ENCODE results near the gene GUCY1A2. TPM values are rescaled to one million over a fixed set of nuclear protein-coding genes. Genes with fewer than 3 reads are reported as not detected.
A peak's percentile ranks its signal among the peaks of the same experiment; 100 is the strongest.

The GUCY1A2 gene
- total RNA-seq, 4 donors from 2014 or later = 2.5 to 7.7 (median 4.4) TPM

GRCh38 chr11:106990331-106990730, 27.9 kb downstream of the GUCY1A2 start:
- H3K27me3 ChIP-seq = no peaks in the 10 kb centered on the region
- H3K36me3 ChIP-seq = no peaks in the 10 kb centered on the region
- no peaks in the 10 kb centered on the region for H3K9me3 ChIP-seq
- DNase-seq (ENCODE audit: extremely low spot score) = no peak
- 75% methylated on average over 10 of the region's 10 CpGs for WGBS
- no peak overlapping the region for H3K4me3 ChIP-seq
- intact Hi-C loops (cut with DNase I) = no loop called here
- no peaks in the 10 kb centered on the region for H3K4me1 ChIP-seq
- no peak overlapping the region for H3K27ac ChIP-seq (replicated peaks in 1 of 4)
- TF ChIP-seq POLR2A (IDR thresholded peaks at IDR 0.05; ENCODE audit: low read depth) = no peak

GRCh38 chr11:106989078-106989455, 29.2 kb downstream of the GUCY1A2 start:
- no peak overlapping the region for H3K4me3 ChIP-seq
- TF ChIP-seq CTCF (IDR thresholded peaks at IDR 0.05) (no peak), POLR2AphosphoS5 (IDR thresholded peaks at IDR 0.05) (no peak), POLR2A (IDR thresholded peaks at IDR 0.05; ENCODE audit: low read depth) (no peak), EP300 (IDR thresholded peaks at IDR 0.05) (no peak)
- no peaks in the 10 kb centered on the region for H3K9me3 ChIP-seq
- DNase-seq (ENCODE audit: extremely low spot score) = no peak
- no peaks in the 10 kb centered on the region for H3K4me1 ChIP-seq
- no peaks in the 10 kb centered on the region for H3K27me3 ChIP-seq
- intact Hi-C loops (cut with DNase I) = no loop called here
- peak overlapping the region in 1 of 4 donors; percentile 7 for H3K27ac ChIP-seq (replicated peaks in 1 of 4)
- H3K36me3 ChIP-seq = no peaks in the 10 kb centered on the region
- whole genome bisulfite sequencing = 74% methylated on average over 1 of the region's 1 CpG

- H3K27me3 ChIP-seq = no peaks in the 10 kb centered on the region
- H3K27ac ChIP-seq (replicated peaks in 1 of 4) = peak overlapping the region in 1 of 4 donors; percentile 7
- no peaks in the 10 kb centered on the region for H3K9me3 ChIP-seq
- no peak overlapping the region for H3K4me3 ChIP-seq
- WGBS = 63% methylated on average over 1 of the region's 2 CpGs
- no peaks in the 10 kb centered on the region for H3K4me1 ChIP-seq
- TF ChIP-seq EP300 (IDR thresholded peaks at IDR 0.05) = no peak
- no peak for TF ChIP-seq POLR2AphosphoS5 (IDR thresholded peaks at IDR 0.05)
- no peak for TF ChIP-seq POLR2A (IDR thresholded peaks at IDR 0.05; ENCODE audit: low read depth)
- no peak for TF ChIP-seq CTCF (IDR thresholded peaks at IDR 0.05)
- intact Hi-C loops (cut with DNase I) = no loop called here
- DNase-seq (ENCODE audit: extremely low spot score) = no peak
- no peaks in the 10 kb centered on the region for H3K36me3 ChIP-seq
Measured at GRCh38 chr11:106988151-106989077, 29.9 kb downstream of the GUCY1A2 start.

- Histone ChIP-seq H3K27me3 (no peaks in the 10 kb centered on the region), H3K27ac (replicated peaks in 1 of 4) (no peak overlapping the region), H3K36me3 (no peaks in the 10 kb centered on the region), H3K4me1 (no peaks in the 10 kb centered on the region), H3K9me3 (no peaks in the 10 kb centered on the region), H3K4me3 (no peak overlapping the region)
- intact Hi-C loops (cut with DNase I) = no loop called here
- WGBS = 67% methylated on average over 2 of the region's 2 CpGs
- TF ChIP-seq POLR2AphosphoS5 (IDR thresholded peaks at IDR 0.05) (no peak), CTCF (IDR thresholded peaks at IDR 0.05) (no peak), POLR2A (IDR thresholded peaks at IDR 0.05; ENCODE audit: low read depth) (no peak), EP300 (IDR thresholded peaks at IDR 0.05) (no peak)
- no peak for DNase-seq (ENCODE audit: extremely low spot score)
Measured at GRCh38 chr11:106986673-106987072, 31.6 kb downstream of the GUCY1A2 start.

GRCh38 chr11:106986261-106986660, 32.0 kb downstream of the GUCY1A2 start:
- H3K4me1 ChIP-seq = no peaks in the 10 kb centered on the region
- no peaks in the 10 kb centered on the region for H3K27me3 ChIP-seq
- DNase-seq (ENCODE audit: extremely low spot score) = no peak
- WGBS = 79% methylated on average over 3 of the region's 3 CpGs
- intact Hi-C loops (cut with DNase I) = no loop called here
- no peak overlapping the region for H3K4me3 ChIP-seq
- H3K9me3 ChIP-seq = no peaks in the 10 kb centered on the region
- H3K36me3 ChIP-seq = no peaks in the 10 kb centered on the region
- TF ChIP-seq POLR2AphosphoS5 (IDR thresholded peaks at IDR 0.05) (no peak), CTCF (IDR thresholded peaks at IDR 0.05) (no peak), EP300 (IDR thresholded peaks at IDR 0.05) (no peak), POLR2A (IDR thresholded peaks at IDR 0.05; ENCODE audit: low read depth) (no peak)
- no peak overlapping the region for H3K27ac ChIP-seq (replicated peaks in 1 of 4)
